HG03571 (cell line): ENCODE data around the gene KIAA0319L.
"Not testable (repeated sequence)": the region's sequence is repeated elsewhere in the genome, so short reads cannot be mapped to it uniquely, and the experiment has no call there.

Source experiments
- ATAC-seq: cut with Tn5 transposase; IDR thresholded peaks from one replicate; pipeline ENCODE4 v1.9.1; 2021; ENCODE audit not compliant: unreplicated experiment

The KIAA0319L gene

DNA sequence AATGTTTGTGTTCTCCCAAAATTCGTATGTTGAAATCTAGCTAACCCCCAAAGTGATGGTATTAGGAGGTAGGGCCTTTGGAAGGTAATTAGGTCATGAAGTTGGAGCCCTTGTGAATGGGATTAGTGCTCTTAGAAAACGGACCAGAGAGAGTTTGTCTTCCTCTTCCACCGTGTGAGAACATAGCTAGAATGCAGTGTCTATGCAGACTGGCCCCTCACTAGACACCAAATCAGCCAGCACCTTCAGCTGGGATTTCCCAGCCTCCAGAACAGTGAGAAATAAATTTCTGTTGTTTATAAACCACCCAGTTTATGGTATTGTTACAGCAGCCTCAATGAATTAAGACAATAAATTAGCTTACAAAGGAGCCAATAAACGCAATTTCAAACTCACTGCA, 58.0 kb downstream of the KIAA0319L start:
- no peak for ATAC-seq

GRCh38 chr1:35497571-35497970, 59.6 kb downstream of the KIAA0319L start:
- ATAC-seq = no peak

GRCh38 chr1:35490250-35490649, 67.0 kb downstream of the KIAA0319L start:
- ATAC-seq = no peak

DNA sequence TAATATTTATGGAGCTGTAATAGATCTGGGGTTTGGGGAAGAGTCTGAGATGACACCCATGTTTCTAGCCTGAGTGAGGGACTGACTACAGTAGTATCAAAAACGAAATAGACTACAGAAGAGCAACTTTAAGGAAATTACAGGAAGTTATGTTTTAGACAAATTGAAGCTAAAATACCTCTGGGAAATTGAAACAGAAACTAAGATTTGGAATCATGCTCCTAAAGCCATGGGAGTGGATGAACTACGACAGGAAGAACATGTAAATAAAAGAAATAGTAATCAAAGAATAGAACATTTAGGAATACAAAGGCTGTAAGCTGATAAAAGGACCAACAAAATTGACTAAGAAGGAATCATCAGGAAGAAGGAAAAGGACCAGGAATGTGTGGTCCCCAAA, 68.9 kb downstream of the KIAA0319L start:
- no peak for ATAC-seq

- ATAC-seq = no peak
These were observed 70.3 kb downstream of the KIAA0319L start for GRCh38 chr1:35486858-35487408.

DNA sequence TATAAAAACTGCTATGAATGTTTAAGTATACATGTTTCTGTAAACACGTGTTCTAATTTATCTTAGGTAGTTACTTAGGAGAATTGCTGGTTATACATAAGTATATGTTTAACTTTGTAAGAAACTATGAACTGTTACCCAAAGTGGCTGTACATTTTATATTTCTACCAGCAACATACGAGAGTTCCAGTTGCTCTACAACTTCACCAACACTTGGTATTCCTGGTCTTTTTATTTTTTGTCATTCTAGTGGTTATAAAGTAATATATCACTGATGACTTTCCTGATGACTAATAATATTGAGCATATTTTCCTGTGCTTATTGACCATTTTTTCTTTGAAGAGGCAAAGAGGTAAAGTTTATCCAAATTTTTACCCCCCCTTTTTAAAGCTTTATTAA, 76.0 kb downstream of the KIAA0319L start:
- ATAC-seq = no peak

- ATAC-seq = no peak
These were observed 79.3 kb downstream of the KIAA0319L start for GRCh38 chr1:35477870-35478269.

GRCh38 chr1:35475856-35476674, 81.1 kb downstream of the KIAA0319L start:
- no peak for ATAC-seq

GRCh38 chr1:35475356-35475755, 81.8 kb downstream of the KIAA0319L start:
- no peak for ATAC-seq

DNA sequence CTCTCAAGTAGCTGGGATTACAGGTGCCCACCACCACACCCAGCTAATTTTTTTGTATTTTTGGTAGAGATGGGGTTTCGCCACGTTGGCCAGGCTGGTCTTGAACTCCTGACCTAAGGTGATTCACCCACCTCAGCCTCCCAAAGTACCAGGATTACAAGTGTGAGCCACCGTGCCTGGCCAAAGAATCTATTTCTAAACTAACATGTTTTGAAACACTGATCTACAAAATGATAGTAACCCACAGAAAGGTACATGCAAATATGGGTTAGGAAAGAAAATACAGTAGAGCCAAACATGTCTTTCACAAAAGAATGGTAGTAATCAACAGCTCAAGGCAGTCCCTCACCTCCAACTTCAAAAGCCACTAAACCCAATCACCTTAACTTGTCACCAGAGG, 84.0 kb downstream of the KIAA0319L start:
- ATAC-seq = not testable (repeated sequence)

- no peak for ATAC-seq
These were observed 86.1 kb downstream of the KIAA0319L start for GRCh38 chr1:35470977-35471613.

DNA sequence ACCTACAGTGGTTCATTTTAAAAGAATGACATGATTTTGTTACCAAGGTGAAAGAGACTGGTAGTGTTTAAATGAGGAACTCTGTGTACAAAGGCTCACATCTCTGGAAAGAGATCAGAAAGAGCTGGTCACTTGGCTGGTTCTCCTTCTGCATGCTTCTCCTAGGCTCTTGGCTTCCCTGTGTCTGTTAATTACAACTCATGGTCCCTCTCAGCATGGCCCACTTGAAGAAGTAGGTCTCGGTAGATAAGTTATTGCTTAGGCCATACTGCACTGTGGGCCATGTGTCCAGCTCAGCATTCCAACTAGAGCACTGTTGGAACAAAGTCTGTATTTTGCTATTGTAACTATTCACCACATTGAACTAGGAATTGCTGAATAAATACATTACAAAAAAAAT, 91.1 kb downstream of the KIAA0319L start:
- ATAC-seq = no peak

DNA sequence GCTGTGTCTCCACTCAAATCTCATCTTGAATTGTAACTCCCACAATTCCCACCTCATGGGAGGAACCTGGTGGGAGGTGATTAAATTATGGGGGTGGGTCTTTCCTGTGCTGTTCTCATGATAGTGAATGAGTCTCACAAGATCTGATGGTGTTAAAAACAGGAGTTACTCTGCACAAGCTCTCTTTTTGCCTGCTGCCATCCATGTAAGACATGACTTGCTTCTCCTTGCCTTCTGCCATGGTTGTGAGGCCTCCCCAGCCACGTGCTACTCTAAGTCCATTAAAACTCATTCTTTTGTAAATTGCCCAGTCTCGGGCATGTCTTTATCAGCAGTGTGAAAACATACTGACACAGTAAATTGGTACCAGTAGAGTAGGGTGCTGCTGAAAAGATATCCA, 93.5 kb downstream of the KIAA0319L start:
- not testable (repeated sequence) for ATAC-seq

GRCh38 chr1:35463232-35463631, 94.0 kb downstream of the KIAA0319L start:
- ATAC-seq = no peak

- no peak for ATAC-seq
These were observed 95.1 kb downstream of the KIAA0319L start for GRCh38 chr1:35461966-35462651.

- no peak for ATAC-seq
These were observed 96.4 kb downstream of the KIAA0319L start for GRCh38 chr1:35460796-35461195.

- no peak for ATAC-seq
These were observed 102.6 kb downstream of the KIAA0319L start for GRCh38 chr1:35454616-35455015.

GRCh38 chr1:35454176-35454575, 103.0 kb downstream of the KIAA0319L start:
- ATAC-seq = no peak

GRCh38 chr1:35453031-35453430, 104.2 kb downstream of the KIAA0319L start:
- no peak for ATAC-seq

DNA sequence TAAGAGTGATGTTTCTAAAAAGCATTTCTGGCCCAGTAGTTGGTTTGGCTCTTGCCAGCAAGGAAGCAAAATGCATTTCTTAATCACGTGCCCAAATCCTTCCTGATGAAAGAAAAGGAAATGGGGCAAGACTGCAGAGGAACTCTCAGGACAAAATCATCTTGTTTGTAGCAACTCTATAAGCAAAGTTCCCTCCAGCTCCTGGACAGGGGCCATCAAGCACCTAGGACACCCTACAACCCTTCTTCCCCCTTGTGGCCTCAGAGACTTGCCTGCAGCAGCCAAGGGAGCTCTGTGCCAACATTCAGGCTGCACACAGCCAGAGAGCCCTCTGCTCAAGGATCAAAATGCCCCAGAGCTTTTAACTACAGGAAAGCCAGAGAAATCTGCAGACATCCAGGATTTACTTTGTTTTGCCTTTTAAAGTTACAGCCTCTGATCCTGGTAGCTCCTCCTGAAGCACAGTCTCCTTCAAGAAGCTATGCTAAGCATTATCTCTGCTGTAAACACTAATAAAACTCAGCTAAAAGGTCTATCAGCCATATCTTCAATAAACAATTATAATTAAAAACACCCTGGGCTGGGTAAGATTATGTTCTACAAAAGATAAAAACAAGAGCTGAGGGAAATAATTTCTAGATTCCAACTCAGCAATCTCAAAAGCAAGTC, 105.0 kb downstream of the KIAA0319L start:
- no peak for ATAC-seq

DNA sequence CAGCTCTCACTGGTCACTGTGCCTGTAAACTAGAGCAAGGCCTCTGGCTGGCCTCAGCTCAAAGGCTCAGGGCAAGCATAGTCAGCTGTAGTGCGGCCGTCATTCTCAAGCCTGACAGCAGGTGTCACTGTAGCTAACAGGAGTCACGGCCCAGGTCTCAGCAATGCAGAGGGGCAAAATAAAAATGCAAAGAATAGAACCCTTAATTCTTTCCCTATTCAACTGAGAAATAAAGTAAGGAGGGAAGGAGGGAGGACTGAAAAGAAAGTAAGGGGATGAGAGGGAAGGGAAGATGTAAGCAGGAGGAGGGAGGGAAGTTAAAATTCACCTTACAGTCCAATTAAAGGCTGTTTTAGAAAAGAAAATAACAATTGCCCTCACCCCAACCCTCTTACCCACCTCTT, 106.1 kb downstream of the KIAA0319L start:
- no peak for ATAC-seq
